NT2/D1 (cell line): ENCODE results near the gene TBC1D8B.

Experiments used
- YY1 ChIP-seq: IDR thresholded peaks from 2 replicates; pipeline ENCODE4 v1.6.1; 2011; ENCODE audit not compliant: insufficient read length, insufficient read depth
- ZNF274 ChIP-seq: IDR thresholded peaks from 2 replicates; pipeline ENCODE4 v1.6.1; 2011; ENCODE audit warnings: mild to moderate bottlenecking, low read depth, low read length

- TF ChIP-seq ZNF274 (no peak), YY1 (no peak)
Measured at GRCh38 chrX:106791495-106791894, 11.0 kb upstream of the TBC1D8B start.
